ENCODE measurements around the gene ACVRL1. TPM values are rescaled to one million over a fixed set of nuclear protein-coding genes. Genes with fewer than 3 reads are reported as not detected.
A peak's percentile ranks its signal among the peaks of the same experiment; 100 is the strongest.

Gene ACVRL1
- total RNA-seq, 2 donors from 2014 or later = 121 to 162 TPM

DNA sequence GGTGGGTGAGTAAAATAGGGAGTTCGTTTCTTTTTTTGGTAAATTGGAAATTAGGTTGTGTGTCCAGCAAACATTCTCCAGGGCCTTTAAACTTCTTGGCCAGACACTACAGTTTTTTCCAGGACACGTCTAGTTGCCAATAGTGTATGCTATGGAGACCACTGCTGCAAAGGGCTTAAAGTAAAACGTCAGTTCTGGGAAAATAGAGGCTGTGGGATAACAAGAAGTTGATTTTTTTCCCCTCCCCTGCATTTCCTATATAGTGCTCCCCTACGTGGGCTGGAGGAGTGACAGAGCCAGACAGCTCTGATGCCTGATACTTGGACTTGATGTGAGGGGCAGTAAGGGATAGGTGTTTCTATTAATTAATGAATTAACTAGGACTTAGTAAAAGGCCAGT lies 46.6 kb downstream of the ACVRL1 start:
- TF ChIP-seq, protein P1, sequence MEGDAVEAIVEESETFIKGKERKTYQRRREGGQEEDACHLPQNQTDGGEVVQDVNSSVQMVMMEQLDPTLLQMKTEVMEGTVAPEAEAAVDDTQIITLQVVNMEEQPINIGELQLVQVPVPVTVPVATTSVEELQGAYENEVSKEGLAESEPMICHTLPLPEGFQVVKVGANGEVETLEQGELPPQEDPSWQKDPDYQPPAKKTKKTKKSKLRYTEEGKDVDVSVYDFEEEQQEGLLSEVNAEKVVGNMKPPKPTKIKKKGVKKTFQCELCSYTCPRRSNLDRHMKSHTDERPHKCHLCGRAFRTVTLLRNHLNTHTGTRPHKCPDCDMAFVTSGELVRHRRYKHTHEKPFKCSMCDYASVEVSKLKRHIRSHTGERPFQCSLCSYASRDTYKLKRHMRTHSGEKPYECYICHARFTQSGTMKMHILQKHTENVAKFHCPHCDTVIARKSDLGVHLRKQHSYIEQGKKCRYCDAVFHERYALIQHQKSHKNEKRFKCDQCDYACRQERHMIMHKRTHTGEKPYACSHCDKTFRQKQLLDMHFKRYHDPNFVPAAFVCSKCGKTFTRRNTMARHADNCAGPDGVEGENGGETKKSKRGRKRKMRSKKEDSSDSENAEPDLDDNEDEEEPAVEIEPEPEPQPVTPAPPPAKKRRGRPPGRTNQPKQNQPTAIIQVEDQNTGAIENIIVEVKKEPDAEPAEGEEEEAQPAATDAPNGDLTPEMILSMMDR (IDR thresholded peaks at IDR 0.05) = no peak
- Histone ChIP-seq H3K27ac (peak overlapping the region; percentile 88), H3K9me3 (no peaks in the 10 kb centered on the region), H3K9ac (ENCODE audit: low read depth in 2 of 2, low read length in 2 of 2) (peak overlapping the region in 1 of 2 donors; percentile 100), H3K36me3 (no peaks in the 10 kb centered on the region), H3K4me3 (no peak overlapping the region), H3K27me3 (no peaks in the 10 kb centered on the region), H3K4me1 (peaks cover 17% of the 10 kb centered on the region)
- DNase-seq = no peak
- intact Hi-C loops (cut with DNase I) = no loop called here

DNA sequence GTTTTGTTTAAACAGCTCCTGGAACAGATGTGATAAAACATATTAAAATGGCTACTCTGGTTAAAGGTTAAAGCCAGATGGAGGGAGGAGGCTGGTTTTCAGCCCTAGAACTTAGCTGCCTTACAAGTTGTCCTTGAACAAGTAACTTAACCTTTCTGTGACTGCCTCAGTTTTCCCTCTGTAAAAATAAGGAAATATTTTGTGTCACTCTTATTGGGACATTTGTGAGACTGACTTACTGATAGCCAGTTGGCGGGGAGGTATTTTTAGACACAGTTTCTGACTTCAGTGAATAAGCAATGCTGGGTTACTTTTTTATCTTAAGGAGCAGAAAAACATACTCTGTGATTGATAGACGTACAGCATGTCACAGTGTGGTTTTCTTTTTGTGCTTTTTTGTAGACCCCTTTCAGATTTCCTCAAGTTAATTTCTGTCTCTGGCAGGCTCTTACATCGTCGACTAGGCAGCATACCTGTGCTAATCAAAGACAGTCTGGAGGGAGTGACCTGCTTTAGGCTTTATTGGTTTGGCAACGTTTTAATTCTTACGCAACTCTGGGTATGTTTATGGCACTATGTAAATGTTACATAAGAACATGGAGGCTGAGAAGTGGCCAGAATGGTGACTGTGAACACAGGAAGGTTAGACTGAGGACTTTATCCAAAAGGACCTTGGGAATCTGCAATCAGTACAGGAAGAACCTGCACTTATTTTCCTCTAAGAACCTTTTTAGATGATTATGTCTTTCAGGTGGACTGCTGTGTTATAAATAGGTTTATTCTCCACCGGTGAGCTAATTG lies 47.5 kb downstream of the ACVRL1 start:
- intact Hi-C loops (cut with DNase I) = no loop called here
- DNase-seq = peak; percentile 73
- Histone ChIP-seq H3K36me3 (no peaks in the 10 kb centered on the region), H3K27me3 (no peaks in the 10 kb centered on the region), H3K4me3 (no peak overlapping the region), H3K9me3 (no peaks in the 10 kb centered on the region), H3K27ac (peak overlapping the region; percentile 88), H3K9ac (ENCODE audit: low read depth in 2 of 2, low read length in 2 of 2) (peak overlapping the region in 1 of 2 donors; percentile 100), H3K4me1 (peaks cover 17% of the 10 kb centered on the region)
- TF ChIP-seq, protein P1 (IDR thresholded peaks at IDR 0.05) = no peak

DNA sequence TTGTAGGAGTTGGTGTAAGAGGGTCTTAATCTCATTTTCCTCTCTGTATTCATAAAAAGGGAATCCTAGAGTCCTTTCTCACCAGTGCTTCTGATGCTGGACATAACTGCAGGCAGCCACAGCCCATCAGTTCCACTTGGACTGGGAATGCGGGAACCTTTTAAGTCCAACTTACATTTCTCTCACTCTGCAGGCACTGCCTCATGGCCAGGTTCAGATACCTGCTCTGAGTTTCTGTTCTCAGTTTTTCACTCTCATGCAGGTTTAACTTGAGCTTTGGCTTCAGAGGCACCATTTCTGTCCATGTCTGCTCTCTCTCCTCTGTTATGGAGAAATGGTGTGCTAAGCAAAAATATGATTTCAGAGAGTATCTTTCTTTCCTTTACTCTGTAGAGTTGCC lies 48.4 kb downstream of the ACVRL1 start:
- TF ChIP-seq, protein P1 (IDR thresholded peaks at IDR 0.05) = no peak
- Histone ChIP-seq H3K9me3 (no peaks in the 10 kb centered on the region), H3K27me3 (no peaks in the 10 kb centered on the region), H3K27ac (peak overlapping the region; percentile 88), H3K4me1 (peaks cover 21% of the 10 kb centered on the region), H3K36me3 (no peaks in the 10 kb centered on the region), H3K4me3 (no peak overlapping the region), H3K9ac (ENCODE audit: low read depth in 2 of 2, low read length in 2 of 2) (peak overlapping the region in 1 of 2 donors; percentile 100)
- intact Hi-C loops (cut with DNase I) = no loop called here
- DNase-seq = no peak

DNA sequence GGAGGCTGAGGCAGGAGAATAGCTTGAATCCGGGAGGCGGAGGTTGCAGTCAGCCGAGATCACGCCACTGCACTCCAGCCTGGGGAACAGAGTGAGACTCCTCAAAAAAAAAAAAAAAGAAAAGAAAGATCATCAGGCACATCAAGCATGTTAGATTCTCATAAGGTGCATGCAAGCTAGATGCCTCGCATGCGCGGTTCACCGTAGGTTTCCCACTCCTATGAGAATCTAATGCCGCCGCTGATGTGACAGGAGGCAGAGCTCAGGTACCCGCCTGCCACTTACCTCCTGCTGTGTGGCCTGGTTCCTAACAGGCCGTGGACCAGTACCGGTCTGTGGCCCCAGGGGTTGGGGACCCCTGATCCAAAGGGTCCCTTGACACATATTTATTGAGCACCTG lies 51.2 kb downstream of the ACVRL1 start:
- Histone ChIP-seq H3K4me3 (no peak overlapping the region), H3K4me1 (peaks cover 24% of the 10 kb centered on the region), H3K9me3 (no peaks in the 10 kb centered on the region), H3K27me3 (no peaks in the 10 kb centered on the region), H3K27ac (peak overlapping the region; percentile 44), H3K9ac (ENCODE audit: low read depth in 2 of 2, low read length in 2 of 2) (peak overlapping the region in 1 of 2 donors; percentile 64), H3K36me3 (no peaks in the 10 kb centered on the region)
- TF ChIP-seq, protein P1 (IDR thresholded peaks at IDR 0.05) = no peak
- DNase-seq = no peak
- intact Hi-C loops (cut with DNase I) = no loop called here

DNA sequence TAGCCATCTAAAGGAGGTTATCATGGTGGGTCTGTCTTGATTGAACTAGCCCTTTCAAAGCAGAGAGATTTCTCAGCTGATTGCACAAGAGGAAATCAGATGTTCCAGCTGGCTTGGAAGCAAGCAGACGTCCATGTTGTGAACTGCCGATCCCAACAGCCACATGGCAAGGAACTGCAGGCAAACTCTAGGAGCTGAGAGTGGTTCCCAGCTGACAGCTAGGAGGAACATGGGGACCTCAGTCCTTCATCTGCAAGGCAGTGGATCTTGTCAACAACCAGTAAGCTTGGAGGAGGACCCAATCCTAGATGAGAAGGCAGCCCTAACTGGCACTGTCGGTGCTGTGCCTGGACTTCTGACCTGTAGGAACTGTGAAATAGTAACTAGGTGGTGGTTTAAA lies 51.9 kb downstream of the ACVRL1 start:
- no peaks in the 10 kb centered on the region for H3K9me3 ChIP-seq
- TF ChIP-seq, protein P1 (IDR thresholded peaks at IDR 0.05) = no peak
- peaks cover 24% of the 10 kb centered on the region for H3K4me1 ChIP-seq
- intact Hi-C loops (cut with DNase I) = no loop called here
- no peaks in the 10 kb centered on the region for H3K36me3 ChIP-seq
- no peaks in the 10 kb centered on the region for H3K27me3 ChIP-seq
- peak; percentile 46 for DNase-seq
- H3K27ac ChIP-seq = peak overlapping the region; percentile 44
- H3K9ac ChIP-seq (ENCODE audit: low read depth in 2 of 2, low read length in 2 of 2) = peak overlapping the region in 1 of 2 donors; percentile 64
- H3K4me3 ChIP-seq = no peak overlapping the region
